AG10803 (cell line): ENCODE data around the gene ABCD4.

ENCODE experiments used
- DNase-seq: peaks from one replicate; pipeline ENCODE4 v3.0.0; 2010; ENCODE audit warnings: low read depth
- H3K4me3 ChIP-seq: 2 replicates; pipeline ENCODE4 v1.5.1; 2011; ENCODE audit warnings: mild to moderate bottlenecking, low read length, control low read depth
- TF ChIP-seq, protein P1 (sequence below): conservative IDR thresholded peaks from 2 replicates; pipeline ENCODE4 v1.5.1; 2011; ENCODE audit warnings: mild to moderate bottlenecking, low read length, control low read depth, inconsistent platforms

ABCD4 gene

GRCh38 chr14:74241652-74242017, 61.1 kb downstream of the ABCD4 start:
- DNase-seq = no peak
- no peak overlapping the region for H3K4me3 ChIP-seq
- TF ChIP-seq, protein P1, sequence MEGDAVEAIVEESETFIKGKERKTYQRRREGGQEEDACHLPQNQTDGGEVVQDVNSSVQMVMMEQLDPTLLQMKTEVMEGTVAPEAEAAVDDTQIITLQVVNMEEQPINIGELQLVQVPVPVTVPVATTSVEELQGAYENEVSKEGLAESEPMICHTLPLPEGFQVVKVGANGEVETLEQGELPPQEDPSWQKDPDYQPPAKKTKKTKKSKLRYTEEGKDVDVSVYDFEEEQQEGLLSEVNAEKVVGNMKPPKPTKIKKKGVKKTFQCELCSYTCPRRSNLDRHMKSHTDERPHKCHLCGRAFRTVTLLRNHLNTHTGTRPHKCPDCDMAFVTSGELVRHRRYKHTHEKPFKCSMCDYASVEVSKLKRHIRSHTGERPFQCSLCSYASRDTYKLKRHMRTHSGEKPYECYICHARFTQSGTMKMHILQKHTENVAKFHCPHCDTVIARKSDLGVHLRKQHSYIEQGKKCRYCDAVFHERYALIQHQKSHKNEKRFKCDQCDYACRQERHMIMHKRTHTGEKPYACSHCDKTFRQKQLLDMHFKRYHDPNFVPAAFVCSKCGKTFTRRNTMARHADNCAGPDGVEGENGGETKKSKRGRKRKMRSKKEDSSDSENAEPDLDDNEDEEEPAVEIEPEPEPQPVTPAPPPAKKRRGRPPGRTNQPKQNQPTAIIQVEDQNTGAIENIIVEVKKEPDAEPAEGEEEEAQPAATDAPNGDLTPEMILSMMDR = no peak

GRCh38 chr14:74240794-74241651, 61.7 kb downstream of the ABCD4 start:
- H3K4me3 ChIP-seq = no peak overlapping the region
- TF ChIP-seq, protein P1 = no peak
- no peak for DNase-seq

DNA sequence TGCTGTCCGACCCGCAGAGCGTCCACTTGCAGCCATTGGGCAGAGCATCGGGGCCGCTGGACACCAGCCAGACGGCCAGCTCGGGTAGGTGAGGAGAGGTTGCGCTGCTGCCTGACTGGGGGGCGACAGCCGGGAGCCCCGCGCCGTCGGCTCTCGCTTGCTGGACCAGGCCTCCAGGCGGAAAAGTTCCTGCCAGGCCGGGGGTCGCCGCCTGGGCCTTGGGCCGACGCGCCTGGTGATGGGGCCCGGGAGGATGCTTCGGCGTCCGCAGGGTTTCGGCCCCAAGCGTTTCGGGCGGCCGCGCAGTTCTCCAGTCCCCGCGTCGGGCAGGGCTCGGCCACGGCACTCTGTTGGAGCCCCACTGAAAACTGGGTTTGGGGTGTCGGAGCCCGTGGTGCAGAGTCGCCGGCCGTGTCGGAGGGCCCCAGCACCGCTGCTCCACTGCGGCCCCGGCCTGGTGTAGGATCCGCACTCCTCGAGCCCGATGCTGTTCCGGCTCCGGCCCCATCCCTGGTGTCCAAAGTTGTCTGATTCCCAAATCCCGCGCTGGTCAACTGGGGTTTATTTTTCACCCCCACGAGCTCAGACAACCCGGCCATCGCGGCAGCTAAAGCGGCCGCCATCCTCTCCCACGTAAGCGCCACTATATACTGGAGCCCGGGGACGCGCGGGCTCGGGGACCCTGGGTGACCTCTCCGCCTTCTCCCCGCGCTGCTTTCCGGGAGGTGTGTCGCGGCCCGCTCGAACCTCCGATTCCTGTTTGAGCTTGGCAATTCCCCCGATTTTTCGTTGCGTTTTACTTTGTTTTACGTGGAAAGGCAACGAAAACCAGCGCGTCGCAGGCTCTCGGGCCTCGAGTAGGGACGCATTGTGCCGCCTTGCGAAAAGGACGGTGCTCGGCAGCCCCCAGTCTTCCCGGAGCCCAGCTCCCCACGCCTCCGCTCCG, 62.6 kb downstream of the ABCD4 start:
- TF ChIP-seq, protein P1 = no peak
- H3K4me3 ChIP-seq = no peak overlapping the region
- DNase-seq = no peak

GRCh38 chr14:74238974-74239847, 63.5 kb downstream of the ABCD4 start, which contains the start of gene VSX2:
Gene VSX2, plus strand, starts transcription at chr14:74239449. Its CDS starts 113 bp downstream, at chr14:74239562.
- no peak for DNase-seq
- TF ChIP-seq, protein P1 = no peak
- H3K4me3 ChIP-seq = no peak within 1 kb of the TSS

GRCh38 chr14:74237441-74237840, 65.3 kb downstream of the ABCD4 start:
- no peak overlapping the region for H3K4me3 ChIP-seq
- TF ChIP-seq, protein P1 = no peak
- DNase-seq = no peak
